ENCODE data around the gene DEPP1.

DEPP1 gene

DNA sequence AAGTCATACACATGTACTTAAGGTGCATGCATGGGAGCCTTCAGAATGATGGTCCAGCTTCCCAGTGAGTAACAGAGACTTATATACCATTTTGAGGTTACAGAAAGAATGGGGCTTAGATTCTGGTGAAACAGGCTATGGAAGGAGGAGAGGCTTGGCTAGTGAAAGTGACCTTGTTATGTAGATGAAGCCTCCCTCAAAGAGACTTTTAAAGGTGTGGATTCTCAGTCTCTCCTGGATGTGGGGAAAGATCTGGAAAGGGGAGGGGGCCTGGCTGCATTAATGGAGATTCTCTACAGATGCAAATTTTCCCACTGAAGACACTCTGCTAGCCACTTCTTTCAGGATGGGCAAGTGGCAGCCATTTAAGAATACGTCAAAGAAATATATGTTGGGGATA lies 13.5 kb downstream of the DEPP1 start:
- no peak overlapping the region for H3K4me3 ChIP-seq (ENCODE audit: low read depth, low read length)
- TF ChIP-seq CTCF (IDR thresholded peaks at IDR 0.05) = no peak
- no peaks in the 10 kb centered on the region for H3K27me3 ChIP-seq (ENCODE audit: control insufficient read depth, insufficient read depth, low read length)
- no peak overlapping the region for H2AFZ ChIP-seq
- no peak overlapping the region for H3K27ac ChIP-seq
- H3K9me3 ChIP-seq (ENCODE audit: control insufficient read depth, low read length) = no peaks in the 10 kb centered on the region
- peaks cover 35% of the 10 kb centered on the region for H3K4me1 ChIP-seq
- H3K36me3 ChIP-seq (ENCODE audit: control insufficient read depth, insufficient read depth, low read length) = no peaks in the 10 kb centered on the region
- H3K79me2 ChIP-seq = peaks cover 42% of the 10 kb centered on the region
- H3K4me2 ChIP-seq (ENCODE audit: low read length) = no peak overlapping the region
- H3K9ac ChIP-seq = no peak overlapping the region

DNA sequence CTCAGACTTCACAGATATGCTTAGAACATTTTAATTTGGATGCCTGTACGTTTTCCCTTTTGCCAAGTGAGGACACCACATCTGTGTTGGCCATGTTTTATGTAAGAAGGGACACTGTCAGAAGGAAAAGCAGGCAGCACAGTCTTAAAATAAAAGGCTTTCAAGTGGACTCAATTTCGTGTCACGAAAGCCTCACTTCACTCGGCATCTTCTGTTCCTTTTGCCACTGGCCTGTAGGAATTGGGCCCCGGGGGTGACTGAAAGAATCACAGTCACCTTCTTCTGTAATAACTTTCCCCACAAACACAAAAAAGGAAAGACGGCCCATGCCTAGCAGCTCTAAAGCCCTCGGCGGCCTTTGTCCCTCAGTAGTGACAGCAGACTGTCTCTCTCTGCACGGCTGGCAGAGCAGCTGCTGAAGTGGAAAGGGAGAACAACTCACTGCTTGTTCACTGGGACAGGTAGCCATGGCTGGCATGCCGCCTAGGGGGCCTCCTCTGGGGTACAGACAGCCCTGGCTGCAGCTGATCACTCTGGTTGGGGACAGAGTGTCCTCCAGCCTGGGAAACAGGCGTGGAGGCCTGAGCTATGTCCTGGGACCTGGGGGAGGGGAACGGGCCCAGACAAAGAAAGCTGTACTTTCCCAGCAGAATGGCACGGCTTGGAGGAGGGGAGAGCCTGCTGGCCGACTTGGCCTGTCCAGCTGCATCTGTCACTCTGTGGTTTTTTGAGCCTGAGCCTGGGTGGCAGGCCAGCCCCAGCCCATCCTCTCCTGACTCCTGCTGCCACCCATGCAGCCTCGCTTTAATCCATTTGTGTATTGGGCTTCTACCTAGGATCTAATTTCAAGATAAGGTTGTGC lies 14.6 kb downstream of the DEPP1 start:
- H3K27ac ChIP-seq = peak overlapping the region; percentile 74
- H2AFZ ChIP-seq = peak overlapping the region; percentile 76
- TF ChIP-seq CTCF (IDR thresholded peaks at IDR 0.05) = no peak
- H3K4me3 ChIP-seq (ENCODE audit: low read depth, low read length) = no peak overlapping the region
- peaks cover 42% of the 10 kb centered on the region for H3K79me2 ChIP-seq
- H3K4me1 ChIP-seq = peaks cover 38% of the 10 kb centered on the region
- H3K9me3 ChIP-seq (ENCODE audit: control insufficient read depth, low read length) = no peaks in the 10 kb centered on the region
- no peaks in the 10 kb centered on the region for H3K27me3 ChIP-seq (ENCODE audit: control insufficient read depth, insufficient read depth, low read length)
- no peaks in the 10 kb centered on the region for H3K36me3 ChIP-seq (ENCODE audit: control insufficient read depth, insufficient read depth, low read length)
- H3K9ac ChIP-seq = no peak overlapping the region
- H3K4me2 ChIP-seq (ENCODE audit: low read length) = peak overlapping the region; percentile 37

GRCh38 chr10:44962870-44963738 lies 15.5 kb downstream of the DEPP1 start:
- H3K27ac ChIP-seq = peak overlapping the region; percentile 74
- peak overlapping the region; percentile 76 for H2AFZ ChIP-seq
- H3K27me3 ChIP-seq (ENCODE audit: control insufficient read depth, insufficient read depth, low read length) = no peaks in the 10 kb centered on the region
- peak; percentile 23 for TF ChIP-seq CTCF (IDR thresholded peaks at IDR 0.05)
- H3K79me2 ChIP-seq = peaks cover 35% of the 10 kb centered on the region
- H3K9ac ChIP-seq = no peak overlapping the region
- H3K36me3 ChIP-seq (ENCODE audit: control insufficient read depth, insufficient read depth, low read length) = no peaks in the 10 kb centered on the region
- H3K9me3 ChIP-seq (ENCODE audit: control insufficient read depth, low read length) = no peaks in the 10 kb centered on the region
- no peak overlapping the region for H3K4me2 ChIP-seq (ENCODE audit: low read length)
- peaks cover 46% of the 10 kb centered on the region for H3K4me1 ChIP-seq
- H3K4me3 ChIP-seq (ENCODE audit: low read depth, low read length) = no peak overlapping the region

DNA sequence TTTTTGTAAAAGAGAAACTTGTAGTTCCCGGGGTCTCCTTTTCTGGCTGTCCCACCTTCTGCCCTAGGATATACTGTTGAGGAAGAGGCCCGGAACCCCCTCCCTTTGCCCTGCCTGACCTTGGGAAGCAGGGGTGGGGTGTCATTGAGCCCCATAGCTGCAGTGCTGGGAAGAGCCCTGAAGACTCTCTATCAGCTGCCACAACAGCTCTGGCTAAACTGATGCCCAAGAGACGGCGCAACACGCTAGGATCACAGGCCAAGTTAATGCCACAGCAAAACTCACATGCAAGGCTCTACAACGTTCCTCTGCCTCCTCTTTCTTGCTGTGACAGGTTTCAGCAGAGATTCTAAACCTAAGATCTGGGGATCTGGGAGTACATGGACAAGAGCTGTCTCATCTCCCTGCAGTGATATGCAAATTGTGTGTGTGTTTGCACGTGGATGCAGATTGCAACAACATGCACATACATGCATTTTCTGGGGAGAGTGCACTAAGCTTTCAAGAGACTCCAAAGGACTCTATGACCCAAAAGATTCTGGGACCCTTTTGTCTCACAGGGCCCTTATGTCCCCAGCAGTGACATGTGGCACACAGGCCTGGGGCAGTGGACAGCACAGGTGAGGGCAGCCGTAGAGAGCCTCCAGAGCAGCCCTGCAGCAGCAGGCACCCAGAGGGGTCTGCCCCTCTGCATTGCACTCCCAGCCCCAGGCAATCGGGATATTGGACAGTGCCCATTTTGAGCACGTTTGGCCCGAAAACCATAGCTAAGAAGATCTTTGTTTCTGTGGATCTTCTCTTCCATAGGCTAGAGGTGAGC lies 16.5 kb downstream of the DEPP1 start:
- no peak for TF ChIP-seq CTCF (IDR thresholded peaks at IDR 0.05)

More for the DNA sequence above, 16.5 kb downstream of the DEPP1 start:
- H3K9me3 ChIP-seq (ENCODE audit: control insufficient read depth, low read length) = no peaks in the 10 kb centered on the region
- H3K4me2 ChIP-seq (ENCODE audit: low read length) = no peak overlapping the region
- no peaks in the 10 kb centered on the region for H3K36me3 ChIP-seq (ENCODE audit: control insufficient read depth, insufficient read depth, low read length)
- no peak overlapping the region for H3K4me3 ChIP-seq (ENCODE audit: low read depth, low read length)
- no peak overlapping the region for H3K9ac ChIP-seq
- H2AFZ ChIP-seq = no peak overlapping the region
- H3K79me2 ChIP-seq = peaks cover 25% of the 10 kb centered on the region
- H3K27ac ChIP-seq = no peak overlapping the region
- H3K27me3 ChIP-seq (ENCODE audit: control insufficient read depth, insufficient read depth, low read length) = no peaks in the 10 kb centered on the region
- H3K4me1 ChIP-seq = peaks cover 46% of the 10 kb centered on the region
